Activated CD4-positive, alpha-beta T cell treated with anti-CD3 and anti-CD28 coated beads, Interleukin-2, amount 50 U/mL, for 48 hours (primary cell): Measurements from ENCODE around the gene FNDC3A.
A peak's percentile ranks its signal among the peaks of the same experiment; 100 is the strongest.

Source experiments
- DNase-seq, 2 experiments: peaks; one replicate each; pipeline ENCODE4 v3.0.0-alpha.2; 2020

FNDC3A gene, protein sequence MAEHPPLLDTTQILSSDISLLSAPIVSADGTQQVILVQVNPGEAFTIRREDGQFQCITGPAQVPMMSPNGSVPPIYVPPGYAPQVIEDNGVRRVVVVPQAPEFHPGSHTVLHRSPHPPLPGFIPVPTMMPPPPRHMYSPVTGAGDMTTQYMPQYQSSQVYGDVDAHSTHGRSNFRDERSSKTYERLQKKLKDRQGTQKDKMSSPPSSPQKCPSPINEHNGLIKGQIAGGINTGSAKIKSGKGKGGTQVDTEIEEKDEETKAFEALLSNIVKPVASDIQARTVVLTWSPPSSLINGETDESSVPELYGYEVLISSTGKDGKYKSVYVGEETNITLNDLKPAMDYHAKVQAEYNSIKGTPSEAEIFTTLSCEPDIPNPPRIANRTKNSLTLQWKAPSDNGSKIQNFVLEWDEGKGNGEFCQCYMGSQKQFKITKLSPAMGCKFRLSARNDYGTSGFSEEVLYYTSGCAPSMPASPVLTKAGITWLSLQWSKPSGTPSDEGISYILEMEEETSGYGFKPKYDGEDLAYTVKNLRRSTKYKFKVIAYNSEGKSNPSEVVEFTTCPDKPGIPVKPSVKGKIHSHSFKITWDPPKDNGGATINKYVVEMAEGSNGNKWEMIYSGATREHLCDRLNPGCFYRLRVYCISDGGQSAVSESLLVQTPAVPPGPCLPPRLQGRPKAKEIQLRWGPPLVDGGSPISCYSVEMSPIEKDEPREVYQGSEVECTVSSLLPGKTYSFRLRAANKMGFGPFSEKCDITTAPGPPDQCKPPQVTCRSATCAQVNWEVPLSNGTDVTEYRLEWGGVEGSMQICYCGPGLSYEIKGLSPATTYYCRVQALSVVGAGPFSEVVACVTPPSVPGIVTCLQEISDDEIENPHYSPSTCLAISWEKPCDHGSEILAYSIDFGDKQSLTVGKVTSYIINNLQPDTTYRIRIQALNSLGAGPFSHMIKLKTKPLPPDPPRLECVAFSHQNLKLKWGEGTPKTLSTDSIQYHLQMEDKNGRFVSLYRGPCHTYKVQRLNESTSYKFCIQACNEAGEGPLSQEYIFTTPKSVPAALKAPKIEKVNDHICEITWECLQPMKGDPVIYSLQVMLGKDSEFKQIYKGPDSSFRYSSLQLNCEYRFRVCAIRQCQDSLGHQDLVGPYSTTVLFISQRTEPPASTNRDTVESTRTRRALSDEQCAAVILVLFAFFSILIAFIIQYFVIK

GRCh38 chr13:48975856-48976575 is at the start of gene FNDC3A:
Gene FNDC3A, plus strand, starts transcription at chr13:48975912. Its CDS starts 30,279 bp downstream, at chr13:49006191.
- peak; percentile 84 to 87 for DNase-seq

DNA sequence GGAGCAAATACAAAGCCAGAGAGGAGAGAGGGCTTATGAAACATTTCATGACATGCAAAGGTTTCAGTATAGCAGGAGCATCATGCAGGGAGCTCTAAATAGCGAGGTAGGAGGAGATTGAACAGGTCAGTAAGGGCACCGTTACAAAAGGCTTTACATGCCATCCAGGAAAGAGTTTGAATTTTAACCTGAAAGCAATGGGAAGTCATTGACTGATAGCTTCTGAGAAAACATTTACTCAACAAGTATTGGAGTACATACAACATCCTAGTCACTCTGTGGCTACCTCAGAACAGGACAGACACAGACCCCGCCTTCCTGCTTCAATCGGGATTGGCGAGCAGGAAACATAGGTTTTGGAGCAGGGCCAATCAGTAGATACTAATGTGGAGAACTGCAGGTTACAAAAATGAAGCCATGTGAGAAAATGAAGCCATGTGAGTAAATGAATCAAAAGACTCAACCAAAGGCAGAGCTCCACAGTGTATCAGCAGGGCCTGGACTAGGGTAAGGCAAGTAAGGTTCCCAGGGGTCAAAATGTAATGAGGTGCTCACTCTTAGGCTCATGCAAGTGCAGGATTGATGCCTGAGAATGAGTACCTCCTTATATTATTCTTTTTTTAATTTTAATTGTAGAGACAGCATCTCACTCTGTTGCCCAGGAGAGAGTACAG is 46.8 kb upstream of the FNDC3A start:
- no peak for DNase-seq

DNA sequence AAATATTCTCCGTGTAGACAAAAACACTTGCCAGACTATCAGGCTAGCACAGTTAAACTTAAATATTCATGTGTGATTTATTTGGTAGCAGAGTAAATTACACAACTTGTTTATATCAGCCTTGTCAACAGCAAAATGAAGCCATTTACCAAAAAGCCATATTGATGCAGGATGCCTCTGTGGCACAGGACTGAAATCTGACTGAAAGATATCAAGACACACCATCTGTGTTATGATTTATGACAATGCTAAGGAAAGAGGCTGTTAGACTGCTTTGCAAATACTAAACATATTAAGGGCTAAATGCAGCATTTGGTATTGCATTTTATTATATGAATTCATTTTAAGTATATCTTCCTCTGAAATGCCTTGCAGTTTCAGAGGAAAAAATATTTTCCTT is 44.8 kb upstream of the FNDC3A start:
- no peak for DNase-seq

- no peak for DNase-seq
These were observed 37.3 kb upstream of the FNDC3A start for GRCh38 chr13:48938308-48938943.

- DNase-seq = no peak
These were observed 36.0 kb upstream of the FNDC3A start for GRCh38 chr13:48939728-48940127.

DNA sequence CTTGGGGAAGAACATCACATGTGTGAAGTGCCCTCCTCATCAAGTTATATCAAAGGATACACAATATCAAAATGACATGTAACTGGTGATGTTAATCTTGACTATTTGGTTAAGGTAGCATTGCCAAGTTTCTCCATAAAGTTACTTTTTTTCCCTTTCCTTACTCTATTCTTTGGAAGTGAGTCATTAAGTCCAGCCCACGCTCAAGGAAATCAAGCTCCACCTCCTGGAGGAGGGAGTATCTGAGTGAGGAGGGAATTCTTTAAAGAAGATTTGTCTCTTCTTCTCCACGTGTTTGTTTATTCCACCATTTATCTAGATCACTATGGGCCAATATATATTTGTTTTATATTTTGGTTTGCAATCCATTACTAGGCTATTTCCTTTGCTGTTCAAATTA is 33.6 kb upstream of the FNDC3A start:
- DNase-seq = no peak

DNA sequence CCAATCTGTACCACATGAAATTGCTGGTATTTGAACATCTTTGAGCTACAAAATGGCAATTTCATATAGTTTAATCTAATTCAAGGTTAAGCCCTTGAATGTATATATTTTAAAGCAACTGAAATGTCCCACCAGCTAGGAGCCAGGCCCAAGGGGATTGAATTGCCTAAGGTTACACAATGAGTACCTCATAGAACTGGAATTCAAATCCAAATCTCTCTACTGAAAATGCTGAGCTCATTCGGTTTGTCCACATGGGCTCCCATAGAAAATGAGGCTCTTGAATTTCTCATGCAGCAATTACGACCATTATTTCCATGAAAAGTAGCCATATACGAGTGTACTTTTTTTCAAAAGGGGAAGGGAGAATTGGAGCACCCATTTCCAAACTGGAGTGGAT is 31.5 kb upstream of the FNDC3A start:
- no peak for DNase-seq

GRCh38 chr13:48945626-48946025 is 30.1 kb upstream of the FNDC3A start:
- DNase-seq = no peak

GRCh38 chr13:48946163-48946562 is 29.5 kb upstream of the FNDC3A start:
- no peak for DNase-seq

DNA sequence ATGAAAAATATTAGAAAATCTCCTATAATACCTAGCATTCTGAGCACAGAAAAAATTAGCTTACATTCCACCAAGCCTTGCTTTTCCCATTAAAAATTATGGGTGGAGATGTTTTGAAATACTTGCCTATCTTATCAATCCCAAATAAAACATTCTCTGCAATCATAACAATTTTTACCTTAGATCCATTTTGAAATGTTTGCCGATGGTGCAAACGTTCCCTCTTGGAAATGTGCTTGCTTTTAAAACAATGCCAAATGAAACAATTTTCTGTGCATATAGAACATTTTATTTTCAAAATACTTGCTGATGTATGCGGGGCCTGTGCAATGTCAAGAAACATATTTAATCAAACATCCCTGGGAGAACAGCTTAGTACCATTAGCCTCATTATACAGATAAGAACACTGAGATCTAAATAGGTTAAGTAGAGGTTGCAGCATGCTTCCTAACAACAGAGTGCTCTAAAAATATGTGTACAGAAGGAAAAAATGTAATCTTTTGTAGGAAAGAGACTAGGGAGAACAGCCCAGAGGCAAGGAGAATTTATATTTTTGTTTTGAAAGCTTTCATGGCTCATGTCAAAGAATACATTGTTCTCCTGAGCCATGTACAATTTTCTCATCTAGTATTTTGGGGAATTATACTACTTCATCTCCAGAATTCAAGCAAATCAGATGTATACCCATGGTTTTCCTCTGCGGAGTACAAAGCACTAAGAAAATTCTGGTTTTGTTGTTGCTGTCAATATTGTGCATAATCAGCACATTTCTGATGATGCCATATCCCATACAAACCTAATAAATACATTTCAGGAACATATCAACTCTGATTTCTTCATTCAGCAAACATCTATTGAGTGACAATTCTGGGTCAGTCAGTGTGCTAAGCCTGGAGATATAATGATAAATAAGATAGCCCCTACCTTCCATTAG is 25.9 kb upstream of the FNDC3A start:
- DNase-seq = no peak

- DNase-seq = no peak
These were observed 25.2 kb upstream of the FNDC3A start for GRCh38 chr13:48950501-48950875.

GRCh38 chr13:48954081-48954480 is 21.6 kb upstream of the FNDC3A start:
- DNase-seq = no peak

DNA sequence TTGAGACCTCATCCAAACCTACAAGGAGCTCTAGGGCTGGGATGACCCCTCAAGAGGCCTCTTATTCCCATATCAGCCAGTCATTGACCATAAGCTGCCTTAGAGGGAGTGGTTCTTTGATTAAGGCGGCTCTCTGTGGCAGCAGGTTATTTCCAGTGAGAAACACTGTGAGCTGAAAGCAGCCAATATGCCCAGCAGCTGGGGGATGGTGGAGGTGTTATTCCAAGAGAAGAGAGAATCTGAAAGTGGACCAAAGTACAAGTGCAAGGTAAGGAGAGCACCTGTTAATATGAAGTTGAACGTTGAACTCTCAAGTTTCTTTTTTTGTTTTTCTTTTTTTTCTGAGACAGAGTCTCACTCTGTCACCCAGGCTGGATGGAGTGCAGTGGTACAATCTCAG is 20.2 kb upstream of the FNDC3A start:
- no peak for DNase-seq

DNA sequence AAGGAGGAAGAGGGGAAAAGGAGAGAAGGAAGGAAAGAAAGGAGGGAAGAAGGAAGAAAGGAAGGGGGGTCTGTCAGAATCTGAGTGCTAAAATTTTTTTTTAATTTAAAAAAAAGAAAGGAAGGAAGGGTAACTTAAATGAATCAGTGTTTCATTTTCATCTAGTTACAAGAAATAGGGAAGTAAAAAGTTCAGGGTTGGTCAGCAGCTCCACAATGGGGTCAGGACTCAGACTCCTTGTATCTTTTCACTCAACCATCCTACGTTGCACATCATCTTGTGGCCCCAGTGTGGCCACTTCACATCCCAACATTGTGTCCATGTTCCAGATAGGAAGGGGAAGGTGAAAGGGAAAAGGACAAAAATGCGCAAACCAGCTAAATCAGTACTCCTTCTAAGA is 14.3 kb upstream of the FNDC3A start:
- no peak for DNase-seq

GRCh38 chr13:48962281-48962680 is 13.4 kb upstream of the FNDC3A start:
- DNase-seq = no peak

DNA sequence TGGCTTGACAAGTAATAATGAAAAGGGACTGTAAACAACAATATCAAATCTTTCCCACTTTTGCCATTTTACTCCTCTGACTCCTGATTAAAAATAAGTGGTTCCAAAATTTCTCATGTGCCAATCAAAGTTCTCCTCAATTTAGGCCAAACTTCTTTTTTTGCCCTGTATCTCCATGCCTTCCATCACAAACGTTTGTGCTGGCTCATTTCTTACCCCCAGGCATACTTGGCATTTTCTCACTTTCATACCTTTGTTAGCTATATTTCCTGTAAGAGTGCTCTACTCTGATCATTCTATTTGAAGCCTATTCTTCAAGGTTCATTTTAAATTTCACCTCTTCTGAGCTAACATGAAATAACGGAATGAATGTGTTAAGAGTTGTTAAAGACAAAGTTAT is 10.0 kb upstream of the FNDC3A start:
- DNase-seq = no peak

- DNase-seq = no peak
These were observed 6.0 kb upstream of the FNDC3A start for GRCh38 chr13:48969685-48970084.

GRCh38 chr13:48973845-48974431 is 1.8 kb upstream of the FNDC3A start:
- no peak for DNase-seq

DNA sequence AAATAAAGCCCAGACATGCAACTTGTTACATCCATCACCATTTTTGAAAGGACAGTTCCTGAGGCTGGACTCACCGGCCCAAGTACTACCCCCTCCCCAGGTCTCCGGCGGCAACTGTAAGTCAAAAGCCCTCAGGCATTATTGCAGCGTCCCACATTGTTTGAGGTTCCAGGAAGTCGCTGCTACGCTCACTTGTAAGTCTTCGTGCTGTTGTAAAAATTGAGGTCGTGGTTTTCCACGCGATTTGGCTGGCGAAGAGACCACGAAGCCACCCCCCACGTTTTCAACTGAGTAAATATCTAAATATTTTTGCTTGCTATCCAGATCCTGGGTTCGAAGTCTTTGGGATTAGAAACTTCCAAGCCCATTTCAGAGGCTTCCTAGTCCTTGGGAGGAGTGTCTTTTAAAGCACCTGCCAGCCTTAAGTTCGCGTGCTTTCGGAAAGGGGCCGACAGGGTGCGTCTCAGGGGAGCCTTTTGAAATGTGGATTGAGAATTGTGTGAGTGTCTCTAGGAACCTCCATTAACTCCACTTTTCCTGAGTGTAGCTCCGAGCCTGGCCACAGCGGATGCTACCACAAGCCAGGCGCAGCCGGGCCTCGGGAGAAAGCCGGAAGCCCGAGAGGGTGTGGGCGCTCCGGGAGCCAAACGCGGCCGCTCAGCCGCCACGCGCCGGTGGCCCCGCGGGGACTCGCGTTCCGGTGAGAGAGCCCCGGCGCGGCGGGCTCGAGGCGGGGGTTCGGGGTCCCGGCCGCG is 434 bp upstream of the FNDC3A start:
- peak in 1 of 2 experiments; percentile 55 for DNase-seq
